ENCODE measurements around the gene ZAR1.

ZAR1 gene

DNA sequence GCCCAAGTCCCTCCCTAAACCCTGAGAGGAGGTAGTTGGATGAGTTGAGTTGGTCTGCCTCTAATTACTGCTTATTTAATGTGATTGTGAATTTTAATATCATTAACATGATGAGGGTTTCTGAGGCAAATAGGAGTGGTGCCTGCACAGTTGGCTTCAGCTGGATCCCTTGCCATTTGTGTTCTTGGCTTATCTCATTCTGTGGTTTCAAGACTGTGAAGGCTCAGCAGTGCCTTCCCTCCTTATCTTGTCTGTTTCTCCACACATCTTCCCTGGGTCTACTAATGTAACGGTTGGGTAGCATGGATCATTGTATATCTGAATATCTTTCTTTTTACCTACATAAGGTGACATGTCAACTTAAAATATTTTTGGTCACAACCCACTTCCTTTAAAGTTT is 8.5 kb upstream of the ZAR1 start:
- TF ChIP-seq, protein P1, sequence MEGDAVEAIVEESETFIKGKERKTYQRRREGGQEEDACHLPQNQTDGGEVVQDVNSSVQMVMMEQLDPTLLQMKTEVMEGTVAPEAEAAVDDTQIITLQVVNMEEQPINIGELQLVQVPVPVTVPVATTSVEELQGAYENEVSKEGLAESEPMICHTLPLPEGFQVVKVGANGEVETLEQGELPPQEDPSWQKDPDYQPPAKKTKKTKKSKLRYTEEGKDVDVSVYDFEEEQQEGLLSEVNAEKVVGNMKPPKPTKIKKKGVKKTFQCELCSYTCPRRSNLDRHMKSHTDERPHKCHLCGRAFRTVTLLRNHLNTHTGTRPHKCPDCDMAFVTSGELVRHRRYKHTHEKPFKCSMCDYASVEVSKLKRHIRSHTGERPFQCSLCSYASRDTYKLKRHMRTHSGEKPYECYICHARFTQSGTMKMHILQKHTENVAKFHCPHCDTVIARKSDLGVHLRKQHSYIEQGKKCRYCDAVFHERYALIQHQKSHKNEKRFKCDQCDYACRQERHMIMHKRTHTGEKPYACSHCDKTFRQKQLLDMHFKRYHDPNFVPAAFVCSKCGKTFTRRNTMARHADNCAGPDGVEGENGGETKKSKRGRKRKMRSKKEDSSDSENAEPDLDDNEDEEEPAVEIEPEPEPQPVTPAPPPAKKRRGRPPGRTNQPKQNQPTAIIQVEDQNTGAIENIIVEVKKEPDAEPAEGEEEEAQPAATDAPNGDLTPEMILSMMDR (conservative IDR thresholded peaks at IDR 0.05), result no peak
- no peak overlapping the region for H3K27ac ChIP-seq

DNA sequence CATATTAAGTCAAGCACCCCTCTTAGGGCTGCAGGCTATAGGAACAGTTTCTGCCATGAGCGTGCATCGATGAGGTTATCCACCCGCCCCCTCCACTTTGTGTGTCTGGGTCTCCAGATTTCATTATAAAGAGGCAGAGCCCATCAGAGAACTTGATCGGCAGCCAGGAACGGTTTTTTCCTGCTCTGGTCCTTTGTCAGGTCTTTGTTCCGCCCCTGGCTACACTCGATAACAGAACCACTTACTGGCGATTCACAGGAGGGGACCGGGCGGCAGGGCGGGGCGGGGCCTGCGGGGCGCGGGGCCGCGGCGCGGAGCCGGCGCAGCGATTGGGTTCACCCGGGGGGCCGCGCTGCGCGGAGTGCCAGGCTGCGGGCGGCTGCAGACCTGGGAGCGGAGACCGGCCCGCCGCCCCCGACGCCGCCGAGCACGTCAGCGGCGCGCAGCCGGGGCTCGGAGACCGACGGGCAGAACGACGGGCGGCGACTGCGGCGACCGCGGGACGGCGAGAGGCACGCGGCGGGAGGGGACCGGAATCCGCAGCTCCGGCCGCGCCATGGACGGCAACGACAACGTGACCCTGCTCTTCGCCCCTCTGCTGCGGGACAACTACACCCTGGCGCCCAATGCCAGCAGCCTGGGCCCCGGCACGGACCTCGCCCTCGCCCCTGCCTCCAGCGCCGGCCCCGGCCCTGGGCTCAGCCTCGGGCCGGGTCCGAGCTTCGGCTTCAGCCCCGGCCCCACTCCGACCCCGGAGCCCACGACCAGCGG is 6.9 kb upstream of the ZAR1 start, which contains the start of gene SLC10A4:
TSS of gene SLC10A4 (plus strand) at position 338 of the 771 bp plus-strand sequence. CDS start at position 557, 219 bp downstream.
- TF ChIP-seq, protein P1 (conservative IDR thresholded peaks at IDR 0.05), result no peak
- H3K27ac ChIP-seq, result peak within 1 kb of the TSS; percentile 39; the same call in 1 of the 2 replicates

DNA sequence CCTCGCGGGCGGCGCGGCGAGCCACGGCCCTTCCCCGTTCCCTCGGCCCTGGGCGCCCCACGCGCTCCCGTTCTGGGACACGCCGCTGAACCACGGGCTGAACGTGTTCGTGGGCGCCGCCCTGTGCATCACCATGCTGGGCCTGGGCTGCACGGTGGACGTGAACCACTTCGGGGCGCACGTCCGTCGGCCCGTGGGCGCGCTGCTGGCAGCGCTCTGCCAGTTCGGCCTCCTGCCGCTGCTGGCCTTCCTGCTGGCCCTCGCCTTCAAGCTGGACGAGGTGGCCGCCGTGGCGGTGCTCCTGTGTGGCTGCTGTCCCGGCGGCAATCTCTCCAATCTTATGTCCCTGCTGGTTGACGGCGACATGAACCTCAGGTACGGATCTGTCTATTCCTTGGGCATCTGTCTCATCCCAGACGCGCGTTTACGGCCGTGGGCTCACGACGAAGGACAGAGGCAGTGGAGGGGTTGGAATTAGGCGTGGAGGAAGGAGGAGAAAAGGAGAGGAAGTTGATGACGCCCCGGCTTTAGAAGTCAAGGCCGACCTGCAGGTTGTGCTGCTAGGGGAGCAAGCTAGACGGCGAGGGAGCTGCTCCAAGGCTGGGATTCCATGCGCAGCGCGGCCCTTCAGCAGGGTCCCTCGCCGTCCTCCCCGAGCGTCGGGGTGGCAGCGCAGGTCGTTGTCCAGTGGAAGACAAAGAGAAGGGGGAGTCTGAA is 6.1 kb upstream of the ZAR1 start:
- TF ChIP-seq, protein P1 (conservative IDR thresholded peaks at IDR 0.05), result no peak
- H3K27ac ChIP-seq, result no peak overlapping the region

DNA sequence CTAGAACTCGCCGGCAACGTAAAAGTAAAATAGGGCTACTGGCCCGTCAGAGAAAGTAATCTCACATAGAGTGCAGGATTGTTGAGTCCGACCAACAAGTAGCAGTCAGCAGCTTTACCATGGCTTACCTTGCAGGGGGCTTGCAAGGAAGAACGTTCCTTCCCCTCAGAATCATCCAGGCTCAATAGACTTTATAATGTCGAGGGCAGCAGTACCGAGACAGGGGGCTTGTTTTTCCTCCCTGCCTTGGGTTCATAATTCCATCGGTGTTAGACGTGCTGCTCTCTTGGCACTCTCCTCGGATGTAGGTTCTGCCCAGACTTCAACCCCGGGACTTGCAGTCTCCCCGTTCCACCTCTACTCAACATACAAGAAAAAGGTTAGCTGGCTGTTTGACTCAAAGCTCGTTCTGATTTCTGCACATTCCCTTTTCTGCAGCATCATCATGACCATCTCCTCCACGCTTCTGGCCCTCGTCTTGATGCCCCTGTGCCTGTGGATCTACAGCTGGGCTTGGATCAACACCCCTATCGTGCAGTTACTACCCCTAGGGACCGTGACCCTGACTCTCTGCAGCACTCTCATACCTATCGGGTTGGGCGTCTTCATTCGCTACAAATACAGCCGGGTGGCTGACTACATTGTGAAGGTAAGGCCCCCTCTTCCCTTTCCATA is 5.4 kb upstream of the ZAR1 start:
- no peak overlapping the region for H3K27ac ChIP-seq
- TF ChIP-seq, protein P1 (conservative IDR thresholded peaks at IDR 0.05), result no peak

DNA sequence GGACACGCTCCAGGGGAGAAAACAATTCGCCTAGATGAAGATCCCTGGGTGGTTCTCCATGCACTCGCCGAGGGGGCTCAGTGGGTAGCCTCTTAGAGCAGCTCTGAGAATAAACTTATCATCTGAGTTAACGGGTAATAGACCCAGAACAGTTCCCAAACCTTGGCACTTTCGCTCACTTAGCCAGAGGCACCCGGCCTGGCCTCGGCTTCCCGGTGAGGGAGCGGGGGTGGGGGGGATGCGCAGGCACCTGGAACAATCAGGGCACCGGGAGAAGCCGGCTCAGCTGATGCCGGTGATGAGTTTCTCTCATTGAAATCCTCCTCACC is 405 bp upstream of the ZAR1 start:
- TF ChIP-seq, protein P1 (conservative IDR thresholded peaks at IDR 0.05), result no peak
- no peak overlapping the region for H3K27ac ChIP-seq

DNA sequence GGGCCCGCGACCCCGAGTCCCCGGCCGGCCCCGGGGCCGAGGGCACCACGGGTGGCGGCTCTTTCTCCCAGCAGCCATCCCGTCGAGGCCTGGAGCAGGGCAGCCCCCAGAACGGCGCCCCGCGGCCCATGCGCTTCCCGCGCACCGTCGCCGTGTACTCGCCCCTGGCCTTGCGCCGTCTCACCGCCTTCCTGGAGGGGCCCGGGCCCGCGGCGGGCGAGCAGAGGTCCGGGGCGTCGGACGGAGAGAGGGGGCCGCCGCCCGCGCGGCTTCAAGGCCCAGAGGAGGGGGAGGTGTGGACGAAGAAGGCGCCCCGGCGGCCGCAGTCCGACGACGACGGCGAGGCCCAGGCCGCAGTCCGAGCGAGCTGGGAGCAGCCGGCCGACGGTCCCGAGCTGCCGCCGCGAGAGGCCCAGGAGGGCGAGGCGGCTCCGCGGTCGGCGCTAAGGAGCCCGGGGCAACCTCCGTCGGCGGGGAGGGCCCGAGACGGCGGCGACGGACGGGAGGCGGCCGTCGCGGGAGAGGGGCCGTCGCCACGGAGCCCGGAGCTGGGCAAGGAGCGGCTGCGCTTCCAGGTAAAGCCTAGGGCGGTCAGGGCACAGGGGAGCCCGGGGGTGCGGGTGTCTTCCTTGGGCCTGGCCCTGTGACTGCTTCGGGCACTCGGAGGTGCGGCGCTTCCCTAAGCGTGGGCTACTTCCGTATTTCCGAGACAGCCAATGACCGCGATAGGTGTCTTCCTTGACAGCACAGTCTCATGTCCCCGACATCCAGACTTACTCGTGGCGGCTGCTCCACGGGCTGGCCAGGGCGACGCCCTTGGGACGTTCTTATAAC is 845 bp downstream of the ZAR1 start:
- no peak overlapping the region for H3K27ac ChIP-seq
- TF ChIP-seq, protein P1 (conservative IDR thresholded peaks at IDR 0.05), result no peak

Data from VCaP (cell line).